GM12878 (cell line): ENCODE data around the gene PUDP. TPM values are rescaled to one million over a fixed set of nuclear protein-coding genes. Genes with fewer than 3 reads are reported as not detected.

Source experiments
- ATAC-seq: fragments of 200-7000 bp; cut with Tn5 transposase; 3 replicates; pipeline ENCODE4 v1.9.1; 2020; ENCODE audit warnings: mild to moderate bottlenecking, moderate library complexity
- BruUV-seq: library from RNA; stranded (reverse); fragments of 400-500 nt; replicated peaks from 2 replicates; lab custom pipeline; 2021; lab: Mats Ljungman, UMichigan
- CTCF ChIA-PET: fragments of 300-600 bp; sonication (Branson Sonifier 250); formaldehyde crosslinking; extraction: SDS; loops from one replicate; lab custom pipeline; 2021; ENCODE audit warnings: inconsistent platforms; lab: Yijun Ruan, JAX
- POLR2A ChIA-PET: fragments of 350-600 bp; formaldehyde crosslinking; extraction: SDS; loops from one replicate; lab custom pipeline; 2021; ENCODE audit warnings: inconsistent platforms; lab: Charles Lee
- RAD21 ChIA-PET: fragments of 300-600 bp; sonication (Branson Sonifier 250); formaldehyde crosslinking; loops from one replicate; lab custom pipeline; 2023; ENCODE audit warnings: antibody characterized with exemption; ENCODE audit not compliant: unreplicated experiment; lab: Charles Lee
- SMC1A ChIA-PET: fragments of 300-600 bp; sonication (Branson Sonifier 250); formaldehyde crosslinking; loops from one replicate; lab custom pipeline; 2023; ENCODE audit not compliant: unreplicated experiment, uncharacterized antibody; lab: Charles Lee
- DNase-seq: peaks from one replicate; pipeline ENCODE4 v3.0.0-alpha.2; 2011; ENCODE audit warnings: low read depth, low spot score
- FAIRE-seq: peaks from 3 replicates; lab custom pipeline; 2011; peaks lifted over from hg19 to GRCh38; lab: Jason Lieb, UNC
- H2AFZ ChIP-seq: 2 replicates; pipeline ENCODE4 v1.6.0; 2011; ENCODE audit warnings: low read depth, low read length, control low read depth; ENCODE audit not compliant: control insufficient read depth
- H3K27ac ChIP-seq: 2 replicates; pipeline ENCODE4 v1.5.1; 2011; ENCODE audit warnings: control low read depth; ENCODE audit not compliant: control insufficient read depth, insufficient read depth
- H3K27me3 ChIP-seq, 2 experiments: replicated peaks in 1 of 2; 2 replicates each; pipeline versions ENCODE4 v1.6.0 to v1.6.1; 2011; ENCODE audit warnings: low read length in 1 of 2; ENCODE audit not compliant: control insufficient read depth in 2 of 2, insufficient read depth in 2 of 2
- H3K36me3 ChIP-seq, 2 experiments: 2 replicates each; pipeline ENCODE4 v1.5.1; 2011; ENCODE audit warnings: low read length in 1 of 2; ENCODE audit not compliant: control insufficient read depth in 2 of 2, insufficient read depth in 2 of 2
- H3K4me1 ChIP-seq: 2 replicates; pipeline ENCODE4 v1.6.1; 2011; ENCODE audit warnings: mild to moderate bottlenecking, low read length, moderate library complexity, mixed read lengths; ENCODE audit not compliant: control insufficient read depth, insufficient read depth
- H3K4me2 ChIP-seq: 2 replicates; pipeline ENCODE4 v1.6.0; 2011; ENCODE audit warnings: control low read depth; ENCODE audit not compliant: control insufficient read depth, insufficient read depth
- H3K4me3 ChIP-seq: fragments of 200-600 bp; sonication (generic); 2 replicates; pipeline ENCODE4 v1.5.1; 2016
- H3K79me2 ChIP-seq: 2 replicates; pipeline ENCODE4 v1.6.0; 2011; ENCODE audit warnings: low read length; ENCODE audit not compliant: control insufficient read depth, insufficient read depth
- H3K9ac ChIP-seq: 2 replicates; pipeline ENCODE4 v1.8.0; 2011; ENCODE audit warnings: low read length, control low read depth, mixed read lengths; ENCODE audit not compliant: control insufficient read depth, insufficient read depth
- H3K9me3 ChIP-seq: replicated peaks from 3 replicates; pipeline ENCODE4 v1.5.1; 2011; ENCODE audit warnings: mild to moderate bottlenecking, low read length; ENCODE audit not compliant: control insufficient read depth, insufficient read depth
- H4K20me1 ChIP-seq: 2 replicates; pipeline ENCODE4 v1.6.0; 2011; ENCODE audit not compliant: control insufficient read depth, insufficient read depth
- ATF7 ChIP-seq: fragments of 450-650 bp; IDR thresholded peaks from 2 replicates; pipeline ENCODE4 v1.6.1; 2016; ENCODE audit warnings: low read depth, mild to moderate bottlenecking
- BCL11A ChIP-seq: IDR thresholded peaks from 2 replicates; pipeline ENCODE4 v1.6.1; 2011; ENCODE audit warnings: low read depth, low read length
- BHLHE40 ChIP-seq, 2 experiments: fragments of 450-650 bp in 1 of 2; IDR thresholded peaks; 2 replicates each; pipeline ENCODE4 v1.6.1; 2011 to 2017; ENCODE audit warnings: low read depth in 2 of 2, borderline replicate concordance in 1 of 2, improper control_type of control experiment in 1 of 2, low read length in 1 of 2, mild to moderate bottlenecking in 1 of 2
- CHD1 ChIP-seq: IDR thresholded peaks from 2 replicates; pipeline ENCODE4 v1.6.1; 2012; ENCODE audit warnings: low read depth, low read length, improper control_type of control experiment
- FOS ChIP-seq: IDR thresholded peaks from 3 replicates; pipeline ENCODE4 v1.6.1; 2011; ENCODE audit warnings: borderline replicate concordance; ENCODE audit not compliant: insufficient read length; ENCODE audit errors: extremely low read depth
- KLF5 ChIP-seq: fragments of 450-650 bp; IDR thresholded peaks from 2 replicates; pipeline ENCODE4 v1.6.1; 2014; ENCODE audit warnings: mild to moderate bottlenecking; ENCODE audit not compliant: partially characterized antibody
- NFYB ChIP-seq: IDR thresholded peaks from 2 replicates; pipeline ENCODE4 v1.6.1; 2011; ENCODE audit warnings: low read depth, mild to moderate bottlenecking, low read length, improper control_type of control experiment, moderate library complexity; ENCODE audit not compliant: insufficient read depth
- NRF1 ChIP-seq: conservative IDR thresholded peaks from 2 replicates; pipeline ENCODE4 v1.6.1; 2011; ENCODE audit warnings: mild to moderate bottlenecking, low read depth, low read length, improper control_type of control experiment
- PRDM15 ChIP-seq: fragments of 450-650 bp; formaldehyde crosslinking; IDR thresholded peaks from 2 replicates; pipeline ENCODE4 v1.4.0; 2020; ENCODE audit warnings: mild to moderate bottlenecking, moderate library complexity
- RAD21 ChIP-seq: IDR thresholded peaks from 2 replicates; pipeline ENCODE4 v1.6.1; 2011; ENCODE audit warnings: mild to moderate bottlenecking, low read depth, low read length, moderate library complexity; ENCODE audit not compliant: insufficient read depth
- RAD51 ChIP-seq: fragments of 450-650 bp; IDR thresholded peaks from 2 replicates; pipeline ENCODE4 v1.6.1; 2016; ENCODE audit warnings: moderate library complexity, mild to moderate bottlenecking, inconsistent platforms
- RELB ChIP-seq: fragments of 450-650 bp; IDR thresholded peaks from 2 replicates; pipeline ENCODE4 v1.6.1; 2017; ENCODE audit warnings: low read depth, mild to moderate bottlenecking, moderate library complexity
- SMC3 ChIP-seq: IDR thresholded peaks from 2 replicates; pipeline ENCODE4 v1.6.1; 2011; ENCODE audit warnings: low read length, improper control_type of control experiment, borderline replicate concordance
- SRF ChIP-seq, 2 experiments: IDR thresholded peaks; 2 replicates each; pipeline ENCODE4 v1.6.1; 2011; ENCODE audit warnings: low read depth in 2 of 2, low read length in 2 of 2, mild to moderate bottlenecking in 1 of 2, moderate library complexity in 1 of 2
- TAF1 ChIP-seq: IDR thresholded peaks from 2 replicates; pipeline ENCODE4 v1.6.1; 2011; ENCODE audit warnings: mild to moderate bottlenecking, low read depth, low read length, borderline replicate concordance
- USF1 ChIP-seq: IDR thresholded peaks from 2 replicates; pipeline ENCODE4 v1.6.1; 2011; ENCODE audit warnings: borderline replicate concordance, low read depth, mild to moderate bottlenecking, moderate library complexity, mixed read lengths, low read length; ENCODE audit not compliant: insufficient read depth; ENCODE audit errors: extremely low read length
- ZNF217 ChIP-seq: fragments of 450-650 bp; IDR thresholded peaks from 2 replicates; pipeline ENCODE4 v1.6.1; 2017; ENCODE audit warnings: antibody characterized with exemption, mild to moderate bottlenecking
- WGBS: methylation state at CpG from one replicate; pipeline ENCODE4 v1.1.6; 2016; ENCODE audit warnings: low lambda C conversion rate; ENCODE audit not compliant: insufficient replicate concordance, insufficient coverage; ENCODE audit errors: missing lambda C conversion rate; 5-methylcytosine and 5-hydroxymethylcytosine counted together
- in situ Hi-C: fragments of 300-500 bp; cut with MboI; formaldehyde crosslinking; loops from 9 replicates; pipeline ENCODE4 v1.14.3; 2018; ENCODE audit warnings: mixed read lengths
- intact Hi-C: fragments of 100-400 bp; cut with micrococcal nuclease; formaldehyde crosslinking; loops from one replicate; pipeline ENCODE4 v1.14.2; 2022; ENCODE audit not compliant: unreplicated experiment
- polyA plus RNA-seq, 11 experiments: library from polyadenylated mRNA; depleted of rRNA in 4 of 11; unstranded in 6 of 11; stranded (reverse) in 5 of 11; fragments of >200 nt; fragmentation: Nextera tagmentation in 4 of 11; fragmentation: Illumina TruSeq in 1 of 11; extraction: Ambion mirVana in 4 of 11; extraction: Trizol in 1 of 11; gene quantifications; 1 replicate in 1 of 11; 2 replicates in 10 of 11; pipeline versions ENCODE4 v1.2.1 to v1.2.3, GENCODE V29; 2011 to 2016; ENCODE audit warnings: inconsistent platforms in 2 of 11, missing spikeins in 2 of 11, low read depth in 1 of 11
- total RNA-seq, 4 experiments: library from RNA; depleted of rRNA in 3 of 4; stranded (reverse); fragments of >200 nt in 3 of 4; fragmentation: Illumina TruSeq in 1 of 4; extraction: Trizol in 1 of 4; gene quantifications; 2 replicates each; pipeline versions ENCODE4 v1.2.1 to v1.2.3, GENCODE V29; 2013 to 2021

The PUDP gene
- total and polyA plus RNA-seq, 10 of the 15 experiments (the other 5 are each of a cell fraction or from before 2014, with no cell fraction given) = 30.8 to 83.5 (median 61.7) TPM

- Histone ChIP-seq H4K20me1 (no peaks in the 10 kb centered on the region), H3K9me3 (peaks cover 2% of the 10 kb centered on the region; the same call in 1 of the 3 replicates), H3K27ac (no peak overlapping the region), H2AFZ (no peak overlapping the region), H3K4me2 (no peak overlapping the region), H3K27me3 (no peaks in the 10 kb centered on the region), H3K79me2 (peaks cover 6% of the 10 kb centered on the region; the same call in 1 of the 2 replicates), H3K36me3 (peaks cover 3 to 6% of the 10 kb centered on the region in 2 experiments; a peak in 3 of 4 replicates), H3K4me1 (peaks cover 6% of the 10 kb centered on the region; the same call in 1 of the 2 replicates), H3K4me3 (no peak overlapping the region), H3K9ac (no peak overlapping the region)
- BruUV-seq = no TSS peak
- WGBS = 97% methylated on average over 6 of the region's 7 CpGs
- DNase-seq = no peak
- ChIA-PET RAD21 (interaction anchor here (1.1 kb wide), 1 partner anchor 15 kb away, joined by 3 read pairs; no protein-coding TSS in a partner anchor), SMC1A (interaction anchor here (0.8 to 3.2 kb wide), 5 partner anchors 10 to 825 kb away, joined by 3 to 15 read pairs (median 6); no protein-coding TSS in a partner anchor), CTCF (interaction anchor here (0.6 to 1.5 kb wide), 4 partner anchors 9 to 826 kb away, joined by 3 to 8 read pairs (median 4); no protein-coding TSS in a partner anchor), POLR2A (no interaction called here)
- ATAC-seq = no peak
- intact Hi-C loops (no loop called here), in situ Hi-C loops (no loop called here)
- FAIRE-seq = no peak
- TF ChIP-seq SMC3 (no peak), KLF5 (no peak), BCL11A (no peak), BHLHE40 (IDR thresholded peaks at IDR 0.05; ENCODE audit: borderline replicate concordance in 1 of 2, low read depth in 2 of 2, low read length in 1 of 2) (no peak), RAD21 (no peak), TAF1 (no peak), PRDM15 (no peak), NRF1 (no peak), ZNF217 (no peak), CHD1 (no peak), ATF7 (no peak), FOS (no peak), RAD51 (no peak), NFYB (no peak), RELB (no peak), SRF (IDR thresholded peaks at IDR 0.05; ENCODE audit: low read depth in 2 of 2, low read length in 2 of 2) (no peak), USF1 (no peak)
Measured at GRCh38 chrX:7100022-7100421, 47.9 kb downstream of the PUDP start.
